Osteoblast (primary cell): Measurements from ENCODE around the gene PLTP. TPM values are rescaled to one million over a fixed set of nuclear protein-coding genes. Genes with fewer than 3 reads are reported as not detected.
A peak's percentile ranks its signal among the peaks of the same experiment; 100 is the strongest.

Source experiments
- DNase-seq: peaks from one replicate; pipeline ENCODE4 v3.0.0; 2011; ENCODE audit warnings: low spot score, mixed read lengths; ENCODE audit not compliant: insufficient read length; ENCODE audit errors: missing footprints
- H2AFZ ChIP-seq: 2 replicates; pipeline ENCODE4 v1.6.0; 2011; ENCODE audit warnings: mild to moderate bottlenecking, low read length
- H3K27ac ChIP-seq: 2 replicates; pipeline ENCODE4 v1.5.1; 2011; ENCODE audit warnings: mild to moderate bottlenecking, low read depth, low read length, moderate library complexity
- H3K27me3 ChIP-seq: 2 replicates; pipeline ENCODE4 v1.6.0; 2012; ENCODE audit warnings: mild to moderate bottlenecking, control low read depth, inconsistent platforms, low read length, moderate library complexity; ENCODE audit not compliant: insufficient read depth
- H3K36me3 ChIP-seq: 2 replicates; pipeline ENCODE4 v1.5.1; 2011; ENCODE audit warnings: mild to moderate bottlenecking, low read length, control low read depth, moderate library complexity; ENCODE audit not compliant: insufficient read depth
- H3K4me1 ChIP-seq: 2 replicates; pipeline ENCODE4 v1.5.1; 2011; ENCODE audit warnings: mild to moderate bottlenecking, low read length, control low read depth, moderate library complexity; ENCODE audit not compliant: insufficient read depth
- H3K4me2 ChIP-seq: 2 replicates; pipeline ENCODE4 v1.6.0; 2011; ENCODE audit warnings: mild to moderate bottlenecking, low read length; ENCODE audit not compliant: insufficient read depth
- H3K4me3 ChIP-seq: fragments of 200-600 bp; sonication (generic); 3 replicates; pipeline ENCODE4 v1.5.1; 2012; ENCODE audit warnings: mild to moderate bottlenecking, low read length, inconsistent platforms; ENCODE audit not compliant: insufficient read depth
- H3K79me2 ChIP-seq: 2 replicates; pipeline ENCODE4 v1.6.0; 2012; ENCODE audit warnings: mild to moderate bottlenecking, low read length, control low read depth, inconsistent platforms; ENCODE audit not compliant: insufficient read depth
- H3K9me3 ChIP-seq: 2 replicates; pipeline ENCODE4 v1.5.1; 2011; ENCODE audit warnings: low read depth, low read length, control low read depth
- H4K20me1 ChIP-seq: 2 replicates; pipeline ENCODE4 v1.6.0; 2012; ENCODE audit warnings: mild to moderate bottlenecking, low read length, control low read depth; ENCODE audit not compliant: insufficient read depth
- CTCF ChIP-seq: IDR thresholded peaks from 2 replicates; pipeline ENCODE4 v1.5.1; 2011; ENCODE audit warnings: mild to moderate bottlenecking, low read depth, low read length, moderate library complexity; ENCODE audit errors: extremely low read depth
- total RNA-seq: library from RNA; depleted of rRNA; stranded (reverse); fragments of >200 nt; gene quantifications from 2 replicates; pipeline ENCODE4 v1.2.3, GENCODE V29; 2012

PLTP gene
- total RNA-seq, 1 donor, result 21.7 TPM

- no peak overlapping the region for H3K27ac ChIP-seq
- no peaks in the 10 kb centered on the region for H3K36me3 ChIP-seq
- no peaks in the 10 kb centered on the region for H3K27me3 ChIP-seq
- H2AFZ ChIP-seq, result no peak overlapping the region
- no peaks in the 10 kb centered on the region for H3K9me3 ChIP-seq
- H4K20me1 ChIP-seq, result peaks cover 6% of the 10 kb centered on the region
- peak overlapping the region; percentile 43 for H3K4me3 ChIP-seq
- H3K4me2 ChIP-seq, result peak overlapping the region; percentile 70
- no peaks in the 10 kb centered on the region for H3K79me2 ChIP-seq
- no peak for TF ChIP-seq CTCF
- H3K4me1 ChIP-seq, result peaks cover 22% of the 10 kb centered on the region
- DNase-seq, result peak; percentile 73
Measured at GRCh38 chr20:45924391-45925261, 12.7 kb upstream of the PLTP start.

GRCh38 chr20:45921337-45922189 is 9.6 kb upstream of the PLTP start:
- no peaks in the 10 kb centered on the region for H3K9me3 ChIP-seq
- no peaks in the 10 kb centered on the region for H3K27me3 ChIP-seq
- no peak overlapping the region for H3K4me2 ChIP-seq
- H3K79me2 ChIP-seq, result no peaks in the 10 kb centered on the region
- H3K4me1 ChIP-seq, result peaks cover 33% of the 10 kb centered on the region
- no peak overlapping the region for H3K27ac ChIP-seq
- no peaks in the 10 kb centered on the region for H4K20me1 ChIP-seq
- DNase-seq, result no peak
- no peak overlapping the region for H2AFZ ChIP-seq
- TF ChIP-seq CTCF, result no peak
- no peak overlapping the region for H3K4me3 ChIP-seq
- no peaks in the 10 kb centered on the region for H3K36me3 ChIP-seq

- peaks cover 33% of the 10 kb centered on the region for H3K4me1 ChIP-seq
- peak overlapping the region; percentile 58 for H2AFZ ChIP-seq
- no peak for TF ChIP-seq CTCF
- H3K27me3 ChIP-seq, result no peaks in the 10 kb centered on the region
- no peaks in the 10 kb centered on the region for H3K36me3 ChIP-seq
- no peaks in the 10 kb centered on the region for H3K79me2 ChIP-seq
- H3K9me3 ChIP-seq, result no peaks in the 10 kb centered on the region
- DNase-seq, result no peak
- no peaks in the 10 kb centered on the region for H4K20me1 ChIP-seq
- peak overlapping the region; percentile 3 for H3K27ac ChIP-seq
- H3K4me2 ChIP-seq, result peak overlapping the region; percentile 20
- H3K4me3 ChIP-seq, result no peak overlapping the region
Measured at GRCh38 chr20:45920462-45921336, 8.7 kb upstream of the PLTP start.
